Lower leg skin (tissue), 4 donors: Measurements from ENCODE around the gene CCDC146. TPM values are rescaled to one million over a fixed set of nuclear protein-coding genes. Genes with fewer than 3 reads are reported as not detected.
A peak's percentile ranks its signal among the peaks of the same experiment; 100 is the strongest.

ENCODE experiments used
- DNase-seq, 2 donors: peaks; one replicate each; pipeline ENCODE4 v3.0.0-alpha.2; 2019; ENCODE audit warnings: low spot score in 2 of 2
- H3K4me3 ChIP-seq: fragments of 200-600 bp; sonication (generic); 2 replicates; pipeline ENCODE4 v1.5.1; 2017; ENCODE audit warnings: mild to moderate bottlenecking, low read depth; ENCODE audit not compliant: poor library complexity, severe bottlenecking
- POLR2A ChIP-seq, 2 donors: fragments of 450-650 bp; IDR thresholded peaks; one replicate each; pipeline ENCODE4 v1.6.1; 2016 to 2017; ENCODE audit warnings: antibody characterized with exemption in 2 of 2, mild to moderate bottlenecking in 1 of 2, moderate library complexity in 1 of 2
- WGBS, 2 donors: methylation state at CpG; one replicate each; pipeline ENCODE4 v1.1.5; 2018; 5-methylcytosine and 5-hydroxymethylcytosine counted together
- intact Hi-C: fragments of 100-400 bp; cut with DNase I; formaldehyde crosslinking; loops from one replicate; pipeline ENCODE4 v1.15.0; 2023; ENCODE audit warnings: low total_unique reads
- total RNA-seq, 4 donors: library from RNA; depleted of rRNA; stranded (reverse); fragments of >200 nt; gene quantifications; one replicate each; pipeline ENCODE4 v1.1.0, GENCODE V29; 2016
- TF ChIP-seq, protein P1 (sequence below), 3 donors: fragments of 450-650 bp; IDR thresholded peaks; one replicate each; pipeline ENCODE4 v1.5.1; 2016; ENCODE audit warnings: antibody characterized with exemption in 3 of 3, mild to moderate bottlenecking in 3 of 3, moderate library complexity in 2 of 3

The CCDC146 gene
- total RNA-seq, 4 donors from 2014 or later: 15.4 to 27.8 (median 20.7) TPM

DNA sequence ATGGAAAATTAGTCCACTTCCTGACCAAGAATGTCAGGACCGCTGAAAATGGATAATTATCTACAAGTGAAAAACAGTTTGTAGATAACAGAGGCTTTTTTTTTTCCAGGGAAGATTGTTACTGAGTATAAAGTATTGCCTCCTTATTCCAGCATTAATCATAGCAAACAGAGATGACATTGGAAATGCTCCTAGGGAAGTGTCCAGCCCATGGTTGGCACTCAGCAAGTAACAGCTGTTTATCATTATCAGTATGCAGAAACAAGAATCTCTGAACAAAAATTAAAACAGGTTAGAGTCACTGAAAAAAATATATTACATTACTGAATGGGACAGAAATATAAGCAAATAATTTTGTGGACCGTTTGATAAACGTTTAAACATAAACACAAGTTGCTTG is 62.6 kb downstream of the CCDC146 start:
- WGBS, 2 donors: 39 to 50% methylated on average over 3 of the region's 3 CpGs
- no peak for DNase-seq
- no peak overlapping the region for H3K4me3 ChIP-seq
- TF ChIP-seq, protein P1, sequence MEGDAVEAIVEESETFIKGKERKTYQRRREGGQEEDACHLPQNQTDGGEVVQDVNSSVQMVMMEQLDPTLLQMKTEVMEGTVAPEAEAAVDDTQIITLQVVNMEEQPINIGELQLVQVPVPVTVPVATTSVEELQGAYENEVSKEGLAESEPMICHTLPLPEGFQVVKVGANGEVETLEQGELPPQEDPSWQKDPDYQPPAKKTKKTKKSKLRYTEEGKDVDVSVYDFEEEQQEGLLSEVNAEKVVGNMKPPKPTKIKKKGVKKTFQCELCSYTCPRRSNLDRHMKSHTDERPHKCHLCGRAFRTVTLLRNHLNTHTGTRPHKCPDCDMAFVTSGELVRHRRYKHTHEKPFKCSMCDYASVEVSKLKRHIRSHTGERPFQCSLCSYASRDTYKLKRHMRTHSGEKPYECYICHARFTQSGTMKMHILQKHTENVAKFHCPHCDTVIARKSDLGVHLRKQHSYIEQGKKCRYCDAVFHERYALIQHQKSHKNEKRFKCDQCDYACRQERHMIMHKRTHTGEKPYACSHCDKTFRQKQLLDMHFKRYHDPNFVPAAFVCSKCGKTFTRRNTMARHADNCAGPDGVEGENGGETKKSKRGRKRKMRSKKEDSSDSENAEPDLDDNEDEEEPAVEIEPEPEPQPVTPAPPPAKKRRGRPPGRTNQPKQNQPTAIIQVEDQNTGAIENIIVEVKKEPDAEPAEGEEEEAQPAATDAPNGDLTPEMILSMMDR (IDR thresholded peaks at IDR 0.05): no peak
- TF ChIP-seq POLR2A (IDR thresholded peaks at IDR 0.05): no peak
- intact Hi-C loops: no loop called here

DNA sequence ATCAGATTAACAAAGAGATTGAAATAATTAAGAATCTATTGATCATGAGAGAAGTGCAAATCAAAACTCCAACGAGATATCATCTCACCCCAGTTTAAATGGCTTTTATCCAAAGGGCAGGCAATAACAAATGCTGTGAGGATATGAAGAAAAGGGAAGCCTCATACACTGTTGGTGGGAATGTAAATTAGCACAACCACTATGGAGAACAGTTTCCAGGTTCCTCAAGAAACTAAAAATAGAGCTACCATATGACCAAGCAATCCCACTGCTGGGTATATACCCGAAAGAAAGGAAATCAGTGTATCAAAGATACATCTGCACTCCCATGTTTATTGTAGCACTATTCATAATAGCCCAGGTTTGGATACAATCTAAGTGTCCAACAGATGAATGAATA is 63.5 kb downstream of the CCDC146 start:
- intact Hi-C loops: no loop called here
- no peak for TF ChIP-seq POLR2A (IDR thresholded peaks at IDR 0.05)
- TF ChIP-seq, protein P1 (IDR thresholded peaks at IDR 0.05): no peak
- 66 to 68% methylated on average over 2 of the region's 2 CpGs for WGBS, 2 donors

DNA sequence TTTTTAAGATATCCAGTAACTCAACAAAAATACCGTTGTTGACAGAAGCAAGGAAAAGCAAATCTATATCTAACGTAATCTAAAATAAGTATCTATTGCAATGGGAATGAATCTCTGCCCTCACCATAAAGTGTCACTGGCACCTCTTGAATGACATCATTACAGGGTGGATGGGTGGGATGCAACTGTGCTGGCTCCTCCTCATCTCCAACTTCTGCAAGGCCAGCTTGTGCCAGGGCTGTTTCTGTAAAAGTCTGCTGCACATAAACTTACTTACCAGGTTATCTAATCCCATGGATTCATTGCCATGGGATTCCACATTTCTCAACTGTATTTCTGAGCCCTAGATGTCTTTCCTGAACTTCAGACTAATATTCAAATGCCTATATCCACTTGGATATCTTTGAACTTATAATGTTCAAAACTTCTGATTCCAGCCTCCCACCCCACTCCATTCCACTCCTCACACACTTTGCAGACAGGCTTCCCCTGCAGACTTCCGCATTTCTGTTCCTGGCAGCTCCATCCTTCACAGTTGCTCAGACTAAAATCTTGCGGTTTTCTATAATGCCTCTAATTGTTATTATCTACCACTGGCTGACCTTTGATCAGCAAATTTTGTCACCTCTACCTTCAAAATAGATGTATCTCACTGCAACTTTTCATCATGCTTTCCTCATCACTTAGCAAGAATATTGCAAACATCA is 66.5 kb downstream of the CCDC146 start:
- TF ChIP-seq, protein P1 (IDR thresholded peaks at IDR 0.05): no peak
- TF ChIP-seq POLR2A (IDR thresholded peaks at IDR 0.05): no peak
- intact Hi-C loops: no loop called here
- 85% methylated on average over 4 of the region's 4 CpGs for WGBS, 2 donors
- no peak overlapping the region for H3K4me3 ChIP-seq
- DNase-seq: no peak

More for the DNA sequence above, 63.5 kb downstream of the CCDC146 start:
- H3K4me3 ChIP-seq: no peak overlapping the region
- DNase-seq: no peak

DNA sequence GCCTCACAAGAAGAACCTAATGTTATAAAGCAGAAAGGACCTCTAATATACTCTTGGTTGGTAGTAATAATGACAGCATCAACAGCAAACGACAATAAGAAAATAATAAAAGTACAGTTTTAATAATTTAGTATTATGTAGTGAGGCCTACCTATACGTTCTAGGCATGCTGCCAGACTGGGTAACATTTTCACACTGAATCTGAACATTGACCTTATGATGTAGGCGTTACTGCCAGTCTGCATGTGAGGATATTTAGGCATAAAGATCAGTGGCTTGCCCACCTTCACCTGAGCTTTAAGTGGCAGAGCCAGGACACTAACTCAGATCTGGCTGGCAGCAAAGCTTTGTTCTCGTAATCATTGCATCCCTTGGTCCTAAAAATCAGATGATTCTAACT is 74.7 kb downstream of the CCDC146 start:
- 72 to 75% methylated on average over 4 of the region's 4 CpGs for WGBS, 2 donors
- peak overlapping the region; percentile 12 for H3K4me3 ChIP-seq
- TF ChIP-seq, protein P1 (IDR thresholded peaks at IDR 0.05): no peak
- no peak for TF ChIP-seq POLR2A (IDR thresholded peaks at IDR 0.05)
- no peak for DNase-seq
- intact Hi-C loops: no loop called here

DNA sequence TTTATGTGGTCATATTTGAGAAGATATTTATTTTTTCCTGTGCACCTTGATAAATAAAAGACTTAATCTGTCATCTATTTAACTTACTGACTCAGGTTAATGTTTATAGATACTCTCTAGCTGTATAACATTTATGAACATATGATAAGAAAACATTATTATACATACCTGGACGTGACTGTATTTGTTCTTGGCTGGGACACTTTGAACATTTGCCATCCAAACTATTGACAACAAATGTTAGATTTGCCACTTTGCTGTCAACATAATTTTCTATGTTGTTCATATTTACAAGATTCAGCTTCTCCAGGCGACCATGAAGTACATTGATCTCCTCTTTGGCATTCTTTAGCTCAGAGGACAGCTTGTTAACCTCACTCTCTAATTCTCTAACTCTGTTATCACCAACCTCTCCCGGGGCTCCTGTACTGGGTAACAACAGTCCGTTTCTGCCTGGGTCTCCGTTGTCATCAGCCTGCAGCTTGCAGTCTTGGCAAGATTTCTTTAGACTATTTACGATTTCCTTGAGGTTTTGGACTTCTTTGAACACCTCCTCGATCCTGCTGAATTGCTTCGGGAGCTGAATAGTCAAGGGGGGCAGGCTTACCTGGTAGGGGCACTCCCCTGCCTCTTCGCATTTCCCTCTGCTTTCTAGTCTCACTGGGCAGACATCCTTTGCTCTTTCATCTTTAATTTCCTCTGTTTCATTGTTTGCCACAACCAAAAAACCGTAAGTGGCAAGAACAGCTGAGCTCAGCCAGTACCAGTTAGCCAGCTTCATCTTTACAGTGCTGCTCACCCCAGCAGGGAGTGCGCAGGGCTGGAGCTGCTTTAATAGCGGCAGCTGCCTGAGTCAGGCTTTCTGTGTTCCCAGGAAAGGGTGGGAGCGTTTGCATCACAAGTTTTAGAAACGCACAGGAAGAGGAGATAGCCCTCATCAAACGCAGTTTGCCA is 76.9 kb downstream of the CCDC146 start, which contains the start of gene FGL2:
Gene FGL2, minus strand, starts transcription at position 807 of the 954 bp plus-strand sequence. Its CDS starts 26 bp downstream, at position 781.
- H3K4me3 ChIP-seq: peak within 1 kb of the TSS; percentile 38
- TF ChIP-seq POLR2A (IDR thresholded peaks at IDR 0.05): no peak
- TF ChIP-seq, protein P1 (IDR thresholded peaks at IDR 0.05): no peak
- peak; percentile 77 to 93 for DNase-seq
- WGBS, 2 donors: 7 to 10% methylated on average over 15 of the region's 15 CpGs
- intact Hi-C loops: no loop called here
